GM18861 (cell line): ENCODE measurements around the gene GLCE.
"Not testable (repeated sequence)": the region's sequence is repeated elsewhere in the genome, so short reads cannot be mapped to it uniquely, and the experiment has no call there.

ENCODE experiments used
- ATAC-seq: cut with Tn5 transposase; IDR thresholded peaks from one replicate; pipeline ENCODE4 v1.9.1; 2021; ENCODE audit not compliant: unreplicated experiment

Gene GLCE

GRCh38 chr15:69271217-69271616, 110.8 kb downstream of the GLCE start:
- no peak for ATAC-seq

GRCh38 chr15:69272139-69272538, 111.7 kb downstream of the GLCE start:
- no peak for ATAC-seq

- no peak for ATAC-seq
Observed at GRCh38 chr15:69272891-69273290, 112.5 kb downstream of the GLCE start.

- ATAC-seq: no peak
Observed at GRCh38 chr15:69275074-69275670, 114.7 kb downstream of the GLCE start.

GRCh38 chr15:69275933-69276560, 115.6 kb downstream of the GLCE start:
- ATAC-seq: no peak

- ATAC-seq: no peak
Observed at GRCh38 chr15:69277316-69277715, 116.9 kb downstream of the GLCE start.

GRCh38 chr15:69279636-69280035, 119.2 kb downstream of the GLCE start:
- ATAC-seq: no peak

- no peak for ATAC-seq
Observed at GRCh38 chr15:69280783-69281182, 120.3 kb downstream of the GLCE start.

GRCh38 chr15:69282104-69282743, 121.8 kb downstream of the GLCE start:
- ATAC-seq: no peak

GRCh38 chr15:69285834-69286233, 125.4 kb downstream of the GLCE start:
- no peak for ATAC-seq

- ATAC-seq: no peak
Observed at GRCh38 chr15:69288011-69288410, 127.6 kb downstream of the GLCE start.

- no peak for ATAC-seq
Observed at GRCh38 chr15:69288531-69289341, 128.3 kb downstream of the GLCE start.

GRCh38 chr15:69289342-69290146, 129.1 kb downstream of the GLCE start:
- no peak for ATAC-seq

GRCh38 chr15:69290346-69291164, 130.1 kb downstream of the GLCE start:
- no peak for ATAC-seq

GRCh38 chr15:69291651-69292050, 131.2 kb downstream of the GLCE start:
- ATAC-seq: not testable (repeated sequence)

- ATAC-seq: no peak
Observed at GRCh38 chr15:69292826-69293420, 132.5 kb downstream of the GLCE start.

GRCh38 chr15:69293741-69294615, 133.5 kb downstream of the GLCE start:
- no peak for ATAC-seq

- ATAC-seq: no peak
Observed at GRCh38 chr15:69296606-69297005, 136.2 kb downstream of the GLCE start.
